ENCODE data around the gene SHH.

DNA sequence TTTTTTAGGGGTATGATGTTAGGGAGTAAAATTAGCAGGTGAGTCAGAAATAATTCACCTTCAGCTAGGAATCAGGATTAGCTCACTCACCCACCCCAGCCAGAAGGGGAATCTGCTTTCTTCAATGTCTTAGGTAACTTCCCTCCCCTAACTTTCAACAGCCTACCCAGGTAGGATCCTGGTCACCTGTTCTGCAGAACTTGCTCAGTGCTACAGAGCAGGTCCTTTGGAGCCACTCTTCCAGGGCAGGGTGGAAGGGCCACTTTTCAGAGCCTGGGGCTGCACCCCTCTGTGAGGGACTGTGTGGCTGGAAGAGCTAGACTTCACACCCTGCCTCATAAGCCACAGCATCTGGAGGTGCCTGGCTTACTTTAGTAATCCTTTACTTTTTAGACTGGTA lies 58.1 kb downstream of the SHH start:
- TF ChIP-seq, protein P1, sequence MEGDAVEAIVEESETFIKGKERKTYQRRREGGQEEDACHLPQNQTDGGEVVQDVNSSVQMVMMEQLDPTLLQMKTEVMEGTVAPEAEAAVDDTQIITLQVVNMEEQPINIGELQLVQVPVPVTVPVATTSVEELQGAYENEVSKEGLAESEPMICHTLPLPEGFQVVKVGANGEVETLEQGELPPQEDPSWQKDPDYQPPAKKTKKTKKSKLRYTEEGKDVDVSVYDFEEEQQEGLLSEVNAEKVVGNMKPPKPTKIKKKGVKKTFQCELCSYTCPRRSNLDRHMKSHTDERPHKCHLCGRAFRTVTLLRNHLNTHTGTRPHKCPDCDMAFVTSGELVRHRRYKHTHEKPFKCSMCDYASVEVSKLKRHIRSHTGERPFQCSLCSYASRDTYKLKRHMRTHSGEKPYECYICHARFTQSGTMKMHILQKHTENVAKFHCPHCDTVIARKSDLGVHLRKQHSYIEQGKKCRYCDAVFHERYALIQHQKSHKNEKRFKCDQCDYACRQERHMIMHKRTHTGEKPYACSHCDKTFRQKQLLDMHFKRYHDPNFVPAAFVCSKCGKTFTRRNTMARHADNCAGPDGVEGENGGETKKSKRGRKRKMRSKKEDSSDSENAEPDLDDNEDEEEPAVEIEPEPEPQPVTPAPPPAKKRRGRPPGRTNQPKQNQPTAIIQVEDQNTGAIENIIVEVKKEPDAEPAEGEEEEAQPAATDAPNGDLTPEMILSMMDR (IDR thresholded peaks at IDR 0.05) = no peak
- no peak for TF ChIP-seq POLR2A (IDR thresholded peaks at IDR 0.05)
